HepG2 (cell line): ENCODE results near the gene CAMK4. TPM values are rescaled to one million over a fixed set of nuclear protein-coding genes. Genes with fewer than 3 reads are reported as not detected.

Source experiments
- HMGXB3 ChIP-seq: sonication (generic); formaldehyde crosslinking; IDR thresholded peaks from 2 replicates; pipeline ENCODE4 v1.4.0; 2020; ENCODE audit warnings: missing genetic modification reagents, borderline replicate concordance
- KIAA2018 ChIP-seq: sonication (generic); formaldehyde crosslinking; IDR thresholded peaks from 2 replicates; pipeline ENCODE4 v1.5.0; 2020; ENCODE audit warnings: mild to moderate bottlenecking, missing genetic modification reagents, borderline replicate concordance
- PAF1 ChIP-seq: IDR thresholded peaks from 2 replicates; pipeline ENCODE4 v1.6.1; 2016; ENCODE audit warnings: missing genetic modification reagents, missing compliant biosample characterization
- PHF21A ChIP-seq: sonication (generic); formaldehyde crosslinking; IDR thresholded peaks from 2 replicates; pipeline ENCODE4 v1.5.0; 2020; ENCODE audit warnings: mild to moderate bottlenecking, missing genetic modification reagents
- SPEN ChIP-seq: sonication (generic); formaldehyde crosslinking; IDR thresholded peaks from 2 replicates; pipeline ENCODE4 v1.5.1; 2020; ENCODE audit warnings: low read depth, mild to moderate bottlenecking, missing genetic modification reagents
- TEAD2 ChIP-seq: sonication (generic); formaldehyde crosslinking; IDR thresholded peaks from 2 replicates; pipeline ENCODE4 v1.9.0; 2021; ENCODE audit warnings: missing genetic modification reagents
- ZNF10 ChIP-seq: sonication (generic); formaldehyde crosslinking; IDR thresholded peaks from 2 replicates; pipeline ENCODE4 v1.4.0; 2020; ENCODE audit warnings: mild to moderate bottlenecking, low read depth, missing genetic modification reagents, borderline replicate concordance
- ZNF18 ChIP-seq: sonication (generic); formaldehyde crosslinking; IDR thresholded peaks from 2 replicates; pipeline ENCODE4 v1.8.0; 2022; ENCODE audit warnings: mild to moderate bottlenecking, missing genetic modification reagents; ENCODE audit not compliant: insufficient replicate concordance
- ZNF451 ChIP-seq: sonication (generic); formaldehyde crosslinking; IDR thresholded peaks from 2 replicates; pipeline ENCODE4 v1.5.0; 2020; ENCODE audit warnings: mild to moderate bottlenecking, missing genetic modification reagents
- polyA plus RNA-seq, 8 experiments: library from polyadenylated mRNA; depleted of rRNA in 3 of 8; stranded (reverse) in 7 of 8; unstranded in 1 of 8; fragments of >200 nt; fragmentation: Illumina TruSeq in 4 of 8; extraction: Trizol in 4 of 8; gene quantifications; 2 replicates each; pipeline versions ENCODE4 v1.2.1 to v1.2.3, GENCODE V29; 2011 to 2016; ENCODE audit warnings: low read depth in 4 of 8, missing spikeins in 1 of 8, mixed read lengths in 1 of 8; ENCODE audit not compliant: insufficient read depth in 1 of 8
- total RNA-seq, 5 experiments: library from RNA; depleted of rRNA; stranded (reverse); fragments of >200 nt; fragmentation: Illumina TruSeq; extraction: Trizol; gene quantifications; 2 replicates each; pipeline ENCODE4 v1.2.3, GENCODE V29; 2016; ENCODE audit warnings: low read depth in 1 of 5

CAMK4 gene
- total and polyA plus RNA-seq, 2 of the 13 experiments (the other 11 are each of a cell fraction or from before 2014, with no cell fraction given), result not detected

- TF ChIP-seq KIAA2018 (CRISPR knock-in tag), result no peak
- TF ChIP-seq PAF1 (CRISPR knock-in tag), result no peak
- TF ChIP-seq ZNF18 (CRISPR knock-in tag), result no peak
- no peak for TF ChIP-seq ZNF451
- no peak for TF ChIP-seq PHF21A (CRISPR knock-in tag)
- no peak for TF ChIP-seq HMGXB3 (CRISPR knock-in tag)
- TF ChIP-seq ZNF10 (CRISPR knock-in tag), result no peak
- TF ChIP-seq SPEN (CRISPR knock-in tag), result no peak
- no peak for TF ChIP-seq TEAD2
Observed at GRCh38 chr5:111237470-111237869, 13.3 kb downstream of the CAMK4 start (continued).
